ENCODE results near the gene FOXO1. TPM values are rescaled to one million over a fixed set of nuclear protein-coding genes. Genes with fewer than 3 reads are reported as not detected.

The FOXO1 gene
- total RNA-seq, 4 donors from 2014 or later: 65.6 to 87.4 (median 78.5) TPM

- Histone ChIP-seq H3K27me3 (no peaks in the 10 kb centered on the region), H3K36me3 (no peaks in the 10 kb centered on the region), H3K27ac (replicated peaks in 1 of 4) (no peak overlapping the region), H3K4me1 (peaks cover 11 to 25% (median 18%) of the 10 kb centered on the region in 4 donors), H3K9me3 (no peaks in the 10 kb centered on the region), H3K4me3 (no peak overlapping the region)
- WGBS: 91% methylated on average over 13 of the region's 13 CpGs
- no peak for DNase-seq (ENCODE audit: extremely low spot score)
- intact Hi-C loops (cut with DNase I): no loop called here
- TF ChIP-seq POLR2A (IDR thresholded peaks at IDR 0.05; ENCODE audit: low read depth): no peak
- TF ChIP-seq, protein P1, sequence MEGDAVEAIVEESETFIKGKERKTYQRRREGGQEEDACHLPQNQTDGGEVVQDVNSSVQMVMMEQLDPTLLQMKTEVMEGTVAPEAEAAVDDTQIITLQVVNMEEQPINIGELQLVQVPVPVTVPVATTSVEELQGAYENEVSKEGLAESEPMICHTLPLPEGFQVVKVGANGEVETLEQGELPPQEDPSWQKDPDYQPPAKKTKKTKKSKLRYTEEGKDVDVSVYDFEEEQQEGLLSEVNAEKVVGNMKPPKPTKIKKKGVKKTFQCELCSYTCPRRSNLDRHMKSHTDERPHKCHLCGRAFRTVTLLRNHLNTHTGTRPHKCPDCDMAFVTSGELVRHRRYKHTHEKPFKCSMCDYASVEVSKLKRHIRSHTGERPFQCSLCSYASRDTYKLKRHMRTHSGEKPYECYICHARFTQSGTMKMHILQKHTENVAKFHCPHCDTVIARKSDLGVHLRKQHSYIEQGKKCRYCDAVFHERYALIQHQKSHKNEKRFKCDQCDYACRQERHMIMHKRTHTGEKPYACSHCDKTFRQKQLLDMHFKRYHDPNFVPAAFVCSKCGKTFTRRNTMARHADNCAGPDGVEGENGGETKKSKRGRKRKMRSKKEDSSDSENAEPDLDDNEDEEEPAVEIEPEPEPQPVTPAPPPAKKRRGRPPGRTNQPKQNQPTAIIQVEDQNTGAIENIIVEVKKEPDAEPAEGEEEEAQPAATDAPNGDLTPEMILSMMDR (IDR thresholded peaks at IDR 0.05): no peak
- no peak for TF ChIP-seq EP300 (IDR thresholded peaks at IDR 0.05)
These were observed 129.1 kb downstream of the FOXO1 start for GRCh38 chr13:40537146-40537895.

GRCh38 chr13:40536443-40537113 lies 129.9 kb downstream of the FOXO1 start:
- TF ChIP-seq EP300 (IDR thresholded peaks at IDR 0.05) (no peak), POLR2AphosphoS5 (IDR thresholded peaks at IDR 0.05) (no peak), POLR2A (IDR thresholded peaks at IDR 0.05; ENCODE audit: low read depth) (no peak)
- TF ChIP-seq, protein P1 (IDR thresholded peaks at IDR 0.05): no peak
- Histone ChIP-seq H3K36me3 (no peaks in the 10 kb centered on the region), H3K4me3 (no peak overlapping the region), H3K27ac (replicated peaks in 1 of 4) (no peak overlapping the region), H3K9me3 (no peaks in the 10 kb centered on the region), H3K4me1 (peaks cover 11 to 25% (median 18%) of the 10 kb centered on the region in 4 donors), H3K27me3 (no peaks in the 10 kb centered on the region)
- no peak for DNase-seq (ENCODE audit: extremely low spot score)
- WGBS: 82% methylated on average over 8 of the region's 9 CpGs
- intact Hi-C loops (cut with DNase I): no loop called here

GRCh38 chr13:40535345-40535836 lies 131.1 kb downstream of the FOXO1 start:
- H3K4me3 ChIP-seq: no peak overlapping the region
- H3K36me3 ChIP-seq: no peaks in the 10 kb centered on the region
- 97% methylated on average over 24 of the region's 27 CpGs for WGBS
- no peaks in the 10 kb centered on the region for H3K9me3 ChIP-seq
- no peak for DNase-seq (ENCODE audit: extremely low spot score)
- H3K27ac ChIP-seq (replicated peaks in 1 of 4): no peak overlapping the region
- no peaks in the 10 kb centered on the region for H3K27me3 ChIP-seq
- peaks cover 4 to 17% (median 9%) of the 10 kb centered on the region in 4 donors for H3K4me1 ChIP-seq
- no peak for TF ChIP-seq EP300 (IDR thresholded peaks at IDR 0.05)
- no peak for TF ChIP-seq POLR2A (IDR thresholded peaks at IDR 0.05; ENCODE audit: low read depth)
- no peak for TF ChIP-seq POLR2AphosphoS5 (IDR thresholded peaks at IDR 0.05)
- TF ChIP-seq, protein P1 (IDR thresholded peaks at IDR 0.05): no peak
- intact Hi-C loops (cut with DNase I): no loop called here

DNA sequence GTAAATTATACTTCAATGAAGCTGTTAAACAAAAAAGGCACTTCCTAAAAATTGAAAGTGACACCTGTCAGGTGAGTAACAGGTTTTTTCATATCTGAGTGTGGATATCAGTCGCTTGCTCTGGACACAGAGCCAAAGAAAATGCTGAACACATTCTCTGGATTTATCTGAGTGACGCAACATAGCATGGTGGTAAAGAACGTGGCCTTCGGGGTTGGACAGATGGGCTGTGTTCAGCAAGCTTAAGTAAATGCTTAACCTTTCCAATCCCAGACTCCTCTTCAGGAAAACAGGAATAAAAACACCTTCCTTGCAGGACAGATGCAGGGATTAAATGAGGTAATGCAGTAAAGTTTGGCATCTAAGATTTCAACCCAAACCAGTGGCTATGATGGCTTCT lies 132.0 kb downstream of the FOXO1 start:
- WGBS: 93% methylated on average over 4 of the region's 4 CpGs
- intact Hi-C loops (cut with DNase I): no loop called here
- Histone ChIP-seq H3K27ac (replicated peaks in 1 of 4) (no peak overlapping the region), H3K9me3 (no peaks in the 10 kb centered on the region), H3K36me3 (no peaks in the 10 kb centered on the region), H3K27me3 (no peaks in the 10 kb centered on the region), H3K4me1 (peaks cover 0 to 8% (median under 1%) of the 10 kb centered on the region in 4 donors), H3K4me3 (no peak overlapping the region)
- TF ChIP-seq POLR2A (IDR thresholded peaks at IDR 0.05; ENCODE audit: low read depth) (no peak), EP300 (IDR thresholded peaks at IDR 0.05) (no peak), POLR2AphosphoS5 (IDR thresholded peaks at IDR 0.05) (no peak)
- TF ChIP-seq, protein P1 (IDR thresholded peaks at IDR 0.05): no peak
- no peak for DNase-seq (ENCODE audit: extremely low spot score)

Data from esophagus muscularis mucosa (tissue), 4 donors.